H1 (cell line): Measurements from ENCODE around the gene TTBK2. TPM values are rescaled to one million over a fixed set of nuclear protein-coding genes. Genes with fewer than 3 reads are reported as not detected.

Experiments
- FOSL1 ChIP-seq: IDR thresholded peaks from 2 replicates; pipeline ENCODE4 v1.6.1; 2011; ENCODE audit warnings: mild to moderate bottlenecking, low read depth, low read length, moderate library complexity; ENCODE audit not compliant: insufficient read depth
- JUN ChIP-seq: IDR thresholded peaks from 2 replicates; pipeline ENCODE4 v1.6.1; 2011; ENCODE audit warnings: low read depth, mild to moderate bottlenecking, improper control_type of control experiment, low read length
- polyA plus RNA-seq, 7 experiments: library from polyadenylated mRNA; depleted of rRNA in 3 of 7; stranded (reverse) in 5 of 7; unstranded in 2 of 7; fragments of >200 nt in 5 of 7; fragments of 200-250 nt in 2 of 7; gene quantifications; 1 replicate in 5 of 7; 2 replicates in 1 of 7; 4 replicates in 1 of 7; pipeline versions ENCODE4 v1.2.1 to v1.2.3, GENCODE V29; 2011 to 2013; ENCODE audit warnings: missing spikeins in 2 of 7, mixed read lengths in 2 of 7
- total RNA-seq: library from RNA; stranded (reverse); fragmentation: NEBNext Ultra II Directional; extraction: Animal tissue kit (Norgen Biotek cat#: 25700); gene quantifications from 2 replicates; pipeline ENCODE4 v1.2.1, GENCODE V29; 2021
- TF ChIP-seq, protein P1 (sequence below): IDR thresholded peaks from 2 replicates; pipeline ENCODE4 v1.6.1; 2011; ENCODE audit warnings: low read length, improper control_type of control experiment

The TTBK2 gene
- total and polyA plus RNA-seq, 2 of the 8 experiments (the other 6 are each of a cell fraction or from before 2014, with no cell fraction given) = 2.7 to 18.2 TPM

GRCh38 chr15:42750306-42750705, 170.3 kb downstream of the TTBK2 start (continued):
- TF ChIP-seq, protein P1, sequence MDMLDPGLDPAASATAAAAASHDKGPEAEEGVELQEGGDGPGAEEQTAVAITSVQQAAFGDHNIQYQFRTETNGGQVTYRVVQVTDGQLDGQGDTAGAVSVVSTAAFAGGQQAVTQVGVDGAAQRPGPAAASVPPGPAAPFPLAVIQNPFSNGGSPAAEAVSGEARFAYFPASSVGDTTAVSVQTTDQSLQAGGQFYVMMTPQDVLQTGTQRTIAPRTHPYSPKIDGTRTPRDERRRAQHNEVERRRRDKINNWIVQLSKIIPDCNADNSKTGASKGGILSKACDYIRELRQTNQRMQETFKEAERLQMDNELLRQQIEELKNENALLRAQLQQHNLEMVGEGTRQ = no peak
- TF ChIP-seq JUN = no peak
- no peak for TF ChIP-seq FOSL1
